NCI-H2029 treated with DMSO at 0.1 percent for 48 hours (cell line): ENCODE data around the gene PHGDH.
"Not testable (repeated sequence)": the region's sequence is repeated elsewhere in the genome, so short reads cannot be mapped to it uniquely, and the experiment has no call there.

Experiments
- DNase-seq: peaks from one replicate; lab custom pipeline; 2025; lab: John Stamatoyannopoulos, UW

The PHGDH gene

GRCh38 chr1:119766374-119766794 is 54.6 kb downstream of the PHGDH start:
- no peak for DNase-seq

DNA sequence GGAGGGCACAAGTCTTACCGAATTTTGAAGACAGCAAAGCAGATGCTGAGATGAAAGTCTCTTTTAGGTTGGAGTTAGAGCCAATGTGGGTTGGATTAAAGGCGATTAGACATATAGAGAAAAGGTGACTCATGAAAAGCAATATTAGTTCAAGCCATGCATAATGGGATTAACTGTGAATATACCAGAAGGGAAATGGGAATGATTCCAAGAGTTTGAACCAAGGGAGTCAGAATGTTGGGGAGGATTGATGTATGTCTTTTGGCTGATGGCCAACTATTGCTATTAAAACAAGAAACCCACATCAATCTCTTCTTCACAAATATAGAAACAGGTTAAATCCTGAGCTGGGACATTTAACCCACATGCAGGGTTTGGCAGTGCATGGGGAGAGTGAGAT is 55.8 kb downstream of the PHGDH start:
- no peak for DNase-seq

- no peak for DNase-seq
Measured at GRCh38 chr1:119768778-119769177, 57.0 kb downstream of the PHGDH start, which contains the start of gene HMGCS2. Gene HMGCS2 (minus strand): TSS chr1:119768905. CDS start chr1:119768844, 61 bp downstream.

- no peak for DNase-seq
Measured at GRCh38 chr1:119771016-119771415, 59.3 kb downstream of the PHGDH start.

GRCh38 chr1:119771770-119772169 is 60.0 kb downstream of the PHGDH start:
- peak; percentile 44 for DNase-seq

DNA sequence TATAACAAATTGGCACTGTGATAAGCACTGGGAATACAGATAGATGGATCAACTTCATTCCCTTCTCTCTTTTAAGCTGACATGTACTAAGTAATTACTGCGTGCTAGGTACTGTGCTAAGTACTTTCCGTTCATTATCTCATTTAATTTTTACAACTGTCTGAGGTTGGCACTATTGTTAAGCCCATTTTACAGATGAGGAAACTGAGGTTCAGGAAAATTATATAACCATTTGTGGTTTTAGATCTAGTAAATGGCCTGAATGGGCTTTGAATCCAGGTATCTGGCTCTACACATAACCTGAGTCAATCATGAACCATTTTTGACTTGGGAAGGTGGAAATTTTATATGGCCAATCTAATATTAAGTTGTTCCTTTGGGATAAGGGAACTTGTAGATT is 60.6 kb downstream of the PHGDH start:
- no peak for DNase-seq

DNA sequence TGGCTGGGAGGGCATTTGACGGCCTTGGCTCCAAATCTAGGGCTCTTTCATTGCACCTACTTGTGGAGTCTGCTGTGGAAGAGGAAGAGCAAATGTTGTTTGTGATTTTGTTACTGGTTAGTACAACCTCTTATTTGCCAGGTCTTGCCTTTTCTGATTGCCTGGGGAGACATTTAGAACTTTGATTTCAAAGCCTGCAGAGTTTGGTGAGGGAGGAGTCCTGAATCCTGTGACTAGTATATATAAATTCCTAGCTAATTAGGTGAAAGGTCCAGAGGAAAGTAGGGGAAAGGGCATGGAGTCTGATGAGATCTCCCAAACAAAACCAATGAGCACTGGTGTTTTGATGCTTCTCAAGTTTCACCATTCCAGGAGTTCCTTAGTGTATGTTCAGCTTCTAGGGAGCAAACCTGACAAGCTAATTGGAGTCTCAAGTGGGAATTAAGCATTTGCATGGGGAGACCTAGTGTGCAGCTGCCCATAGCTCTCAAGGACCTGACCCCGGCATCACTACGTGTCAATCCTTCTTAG is 62.0 kb downstream of the PHGDH start:
- peak; percentile 65 for DNase-seq

DNA sequence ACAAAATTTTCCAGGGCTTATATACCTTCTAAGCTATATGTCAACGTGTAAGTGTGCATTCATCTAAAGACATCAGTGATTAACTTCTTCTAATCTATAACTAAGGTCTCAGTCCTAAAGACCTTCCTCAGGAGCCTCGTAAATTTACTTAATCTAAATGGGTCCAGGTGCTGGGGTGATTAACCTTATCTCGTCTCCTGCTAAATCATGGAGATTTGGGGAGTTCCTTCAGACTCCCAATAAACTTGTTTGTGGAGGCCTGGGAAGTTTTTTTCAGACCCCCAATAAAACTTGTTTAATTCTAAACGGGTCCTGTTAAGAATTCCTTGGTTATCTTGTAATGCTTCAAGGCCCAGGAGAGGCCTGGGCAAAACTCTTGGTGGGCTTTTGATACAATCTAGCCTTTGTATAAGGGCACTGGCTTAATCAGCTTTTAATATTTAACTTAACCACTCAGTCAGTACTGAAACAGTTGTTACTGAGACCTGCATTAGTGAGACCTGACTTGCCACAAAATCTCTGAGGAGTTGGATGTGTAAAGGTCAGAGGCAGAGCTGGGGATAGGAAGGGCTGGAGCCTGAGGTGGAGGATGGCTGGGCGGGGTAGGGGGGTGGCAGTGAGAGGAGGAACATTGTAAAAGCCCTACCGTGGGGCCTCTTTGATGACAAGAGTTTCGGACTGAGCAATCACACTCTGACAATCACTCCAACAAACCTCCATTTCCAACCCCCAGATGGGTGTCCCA is 63.2 kb downstream of the PHGDH start:
- DNase-seq = no peak

DNA sequence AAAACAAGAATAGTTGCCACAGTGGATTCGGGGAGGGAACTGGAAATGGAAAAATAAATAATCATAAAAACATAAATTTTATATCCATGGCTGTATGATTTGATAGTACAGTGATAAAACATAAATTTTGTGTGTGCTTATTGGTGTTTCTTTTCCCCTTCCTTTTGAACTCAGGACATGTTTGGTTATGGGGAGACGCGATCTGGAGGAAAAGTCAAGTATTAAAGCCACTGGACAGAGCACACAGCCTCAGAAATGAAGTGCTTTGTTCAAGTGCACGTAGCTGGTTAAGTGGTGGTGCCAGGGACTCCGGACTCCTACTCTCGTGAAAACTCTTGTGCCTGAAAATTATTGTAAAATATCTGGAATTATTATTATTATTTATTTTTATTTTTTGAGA is 66.6 kb downstream of the PHGDH start:
- DNase-seq = no peak

- DNase-seq = no peak
Measured at GRCh38 chr1:119778886-119779560, 67.3 kb downstream of the PHGDH start.

DNA sequence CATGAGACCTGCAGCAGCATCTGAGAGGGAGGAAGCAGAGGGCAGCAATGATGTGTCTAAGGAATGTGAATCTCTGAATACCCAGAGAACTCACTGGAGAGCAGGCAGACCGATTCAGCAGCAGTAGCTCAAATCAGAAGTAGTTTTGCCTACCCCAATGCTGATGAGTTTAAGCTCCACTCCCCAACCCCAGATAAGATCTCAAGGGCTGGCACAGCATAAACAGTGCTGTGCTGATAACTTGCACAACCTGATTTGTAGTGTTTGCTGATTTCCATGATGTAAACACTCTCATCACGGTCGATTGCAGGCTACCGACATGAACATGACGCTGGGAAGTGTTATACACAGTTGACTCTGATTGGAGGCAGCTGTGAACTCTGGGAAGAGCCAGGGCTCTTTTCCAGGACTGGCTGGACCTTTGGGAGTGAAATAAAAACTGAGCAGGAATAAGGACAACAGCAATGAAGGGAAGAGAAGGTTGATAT is 68.2 kb downstream of the PHGDH start:
- peak; percentile 71 for DNase-seq

DNA sequence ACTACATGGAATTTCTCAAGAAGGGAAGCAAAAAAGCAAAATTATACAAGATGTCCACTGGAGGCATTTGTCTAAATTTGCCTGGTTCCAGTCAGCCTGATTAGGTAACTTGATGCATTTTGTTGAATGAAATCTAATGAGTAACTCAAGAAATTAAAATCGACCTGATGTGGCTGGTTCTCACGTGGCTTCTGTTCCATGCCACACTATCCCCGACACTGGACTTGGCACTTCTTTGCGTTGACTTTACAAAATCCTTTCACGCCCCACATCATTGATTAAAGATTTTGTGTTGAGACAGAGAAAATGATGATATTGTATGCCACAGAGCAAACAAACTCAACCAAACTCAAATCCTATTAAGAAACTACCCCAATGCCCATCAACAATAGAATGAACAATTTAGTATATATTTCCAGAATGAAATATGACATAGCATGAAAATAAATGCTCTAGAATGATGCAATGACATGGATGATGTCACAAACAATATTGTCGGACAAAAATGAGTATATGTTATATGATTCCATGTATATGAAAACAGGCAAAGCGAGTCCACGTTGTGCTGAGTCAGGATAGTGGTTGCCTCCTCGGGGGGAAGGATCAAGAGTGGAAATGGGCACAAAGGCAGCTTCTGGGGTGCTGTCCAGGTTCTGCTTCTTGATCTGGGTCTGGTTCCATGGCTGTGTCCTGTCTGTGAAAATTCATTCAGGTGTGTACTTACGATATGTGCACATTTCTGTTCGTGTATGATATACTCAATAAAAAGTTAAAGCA is 69.9 kb downstream of the PHGDH start:
- no peak for DNase-seq

DNA sequence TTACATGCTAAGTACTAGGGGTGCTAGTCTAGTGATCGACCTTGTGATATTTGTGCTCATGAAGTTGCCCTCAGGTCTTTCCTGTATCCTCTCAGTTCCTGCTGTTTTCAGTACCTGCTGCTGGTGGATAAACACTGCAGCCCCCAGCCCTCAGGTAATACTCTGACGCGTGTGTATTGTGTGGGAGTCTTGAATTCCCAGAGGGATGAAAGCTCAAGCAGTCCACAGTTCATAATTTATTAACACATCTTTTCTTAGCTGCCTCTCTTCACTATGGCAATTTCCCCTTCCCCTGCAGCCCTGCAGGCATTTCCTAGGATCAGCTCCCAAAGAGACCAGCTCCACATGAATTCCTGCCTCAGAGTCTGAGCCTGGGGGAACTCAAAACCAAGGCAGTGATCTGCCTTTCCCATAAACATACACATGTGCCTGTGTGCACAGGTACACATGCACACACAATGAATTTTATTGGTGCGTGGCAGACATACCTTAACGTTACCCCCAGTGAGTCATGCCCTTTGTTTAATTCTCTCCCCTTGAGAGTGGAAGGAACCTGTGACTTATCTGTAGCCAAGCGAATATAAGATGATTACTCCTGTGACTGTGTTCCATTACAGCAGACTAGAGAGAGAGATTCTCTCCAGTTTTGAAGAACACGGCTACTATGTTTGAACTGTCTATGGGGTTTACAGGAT is 71.0 kb downstream of the PHGDH start:
- no peak for DNase-seq

- DNase-seq = no peak
Measured at GRCh38 chr1:119783354-119784185, 71.8 kb downstream of the PHGDH start.

- DNase-seq = no peak
Measured at GRCh38 chr1:119784191-119784781, 72.6 kb downstream of the PHGDH start.

DNA sequence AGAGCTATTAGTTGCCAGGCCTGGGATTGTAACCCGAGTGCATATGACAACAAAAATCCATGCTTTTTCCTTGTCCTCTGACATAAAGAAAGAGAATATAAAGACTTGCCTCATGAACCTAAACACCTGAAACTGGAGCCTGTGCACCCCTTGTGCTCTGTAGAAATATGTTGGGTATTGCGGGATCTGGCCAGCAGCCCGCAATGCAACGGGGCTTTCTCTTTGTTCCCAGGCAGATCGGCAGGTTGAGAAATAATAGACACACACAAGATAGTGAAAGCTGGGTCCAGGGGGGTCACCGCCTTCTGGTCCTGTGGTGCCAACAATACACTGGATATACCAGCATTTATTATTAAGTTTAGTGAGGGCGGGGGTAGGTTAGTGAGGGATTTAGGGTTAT is 74.3 kb downstream of the PHGDH start:
- not testable (repeated sequence) for DNase-seq

DNA sequence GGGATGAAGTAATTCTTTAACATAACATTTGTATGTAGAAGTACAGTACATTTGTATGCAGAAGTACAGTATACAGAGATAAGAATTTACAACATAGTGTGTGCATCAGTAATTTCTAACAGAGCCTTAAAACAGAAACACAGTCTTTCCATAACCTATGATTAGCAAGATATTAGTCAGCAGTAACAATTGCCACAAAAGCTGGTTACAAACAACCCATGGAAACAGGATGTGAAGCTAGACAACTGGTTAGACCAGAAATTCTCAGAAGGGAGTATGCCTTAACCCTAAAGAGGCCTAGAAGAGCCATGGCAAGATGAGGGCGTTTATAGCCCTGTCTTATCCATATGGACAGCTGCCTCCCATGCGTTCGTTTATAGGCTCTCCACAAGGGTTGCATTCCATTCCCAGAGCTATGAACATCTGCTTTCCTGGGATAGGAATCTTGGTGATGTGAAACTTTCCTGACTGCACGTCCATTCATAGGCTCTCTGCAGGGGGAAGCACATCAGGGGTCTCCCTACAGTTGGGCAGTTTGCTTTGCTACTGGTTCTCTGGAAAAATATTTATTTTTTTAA is 74.8 kb downstream of the PHGDH start:
- DNase-seq = not testable (repeated sequence)

- DNase-seq = no peak
Measured at GRCh38 chr1:119787776-119788175, 76.0 kb downstream of the PHGDH start.

- DNase-seq = no peak
Measured at GRCh38 chr1:119790451-119791198, 78.9 kb downstream of the PHGDH start.
